ENCODE data around the gene SRD5A3. TPM values are rescaled to one million over a fixed set of nuclear protein-coding genes. Genes with fewer than 3 reads are reported as not detected.
"Not testable (repeated sequence)": the region's sequence is repeated elsewhere in the genome, so short reads cannot be mapped to it uniquely, and the experiment has no call there.

SRD5A3 gene
- total RNA-seq, 1 donor from 2014 or later = 5.5 TPM

DNA sequence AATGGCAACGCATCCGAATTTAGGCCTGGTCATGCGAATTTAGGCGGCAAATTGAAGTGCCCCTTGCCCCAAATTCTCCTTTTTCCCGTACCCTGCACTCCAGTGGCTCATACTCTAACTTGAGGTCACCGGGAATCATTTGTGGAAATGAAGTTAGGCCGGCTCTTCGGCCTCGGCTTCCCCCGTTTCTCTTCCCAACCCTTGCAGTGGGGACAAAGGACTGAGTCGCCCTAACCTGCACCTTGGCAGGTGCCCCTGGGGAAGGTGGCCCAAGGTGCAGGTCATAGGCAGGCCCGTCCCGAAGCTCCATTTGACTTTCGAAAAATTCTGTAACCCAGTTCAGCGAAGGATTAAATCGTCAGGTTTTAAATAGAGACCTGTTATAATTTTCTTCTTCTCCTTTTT, 811 bp downstream of the SRD5A3 start:
- H3K27me3 ChIP-seq (ENCODE audit: control insufficient read depth, insufficient read depth, low read length) = no peaks in the 10 kb centered on the region
- TF ChIP-seq, protein P1, sequence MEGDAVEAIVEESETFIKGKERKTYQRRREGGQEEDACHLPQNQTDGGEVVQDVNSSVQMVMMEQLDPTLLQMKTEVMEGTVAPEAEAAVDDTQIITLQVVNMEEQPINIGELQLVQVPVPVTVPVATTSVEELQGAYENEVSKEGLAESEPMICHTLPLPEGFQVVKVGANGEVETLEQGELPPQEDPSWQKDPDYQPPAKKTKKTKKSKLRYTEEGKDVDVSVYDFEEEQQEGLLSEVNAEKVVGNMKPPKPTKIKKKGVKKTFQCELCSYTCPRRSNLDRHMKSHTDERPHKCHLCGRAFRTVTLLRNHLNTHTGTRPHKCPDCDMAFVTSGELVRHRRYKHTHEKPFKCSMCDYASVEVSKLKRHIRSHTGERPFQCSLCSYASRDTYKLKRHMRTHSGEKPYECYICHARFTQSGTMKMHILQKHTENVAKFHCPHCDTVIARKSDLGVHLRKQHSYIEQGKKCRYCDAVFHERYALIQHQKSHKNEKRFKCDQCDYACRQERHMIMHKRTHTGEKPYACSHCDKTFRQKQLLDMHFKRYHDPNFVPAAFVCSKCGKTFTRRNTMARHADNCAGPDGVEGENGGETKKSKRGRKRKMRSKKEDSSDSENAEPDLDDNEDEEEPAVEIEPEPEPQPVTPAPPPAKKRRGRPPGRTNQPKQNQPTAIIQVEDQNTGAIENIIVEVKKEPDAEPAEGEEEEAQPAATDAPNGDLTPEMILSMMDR (IDR thresholded peaks at IDR 0.05; ENCODE audit: insufficient read depth, low read length, severe bottlenecking) = no peak
- no peaks in the 10 kb centered on the region for H3K36me3 ChIP-seq (ENCODE audit: control insufficient read depth, insufficient read depth, low read length)
- FAIRE-seq = no peak
- DNase-seq (ENCODE audit: low read depth) = no peak
- peak overlapping the region; percentile 73 for H3K4me3 ChIP-seq (ENCODE audit: low read depth, low read length)

DNA sequence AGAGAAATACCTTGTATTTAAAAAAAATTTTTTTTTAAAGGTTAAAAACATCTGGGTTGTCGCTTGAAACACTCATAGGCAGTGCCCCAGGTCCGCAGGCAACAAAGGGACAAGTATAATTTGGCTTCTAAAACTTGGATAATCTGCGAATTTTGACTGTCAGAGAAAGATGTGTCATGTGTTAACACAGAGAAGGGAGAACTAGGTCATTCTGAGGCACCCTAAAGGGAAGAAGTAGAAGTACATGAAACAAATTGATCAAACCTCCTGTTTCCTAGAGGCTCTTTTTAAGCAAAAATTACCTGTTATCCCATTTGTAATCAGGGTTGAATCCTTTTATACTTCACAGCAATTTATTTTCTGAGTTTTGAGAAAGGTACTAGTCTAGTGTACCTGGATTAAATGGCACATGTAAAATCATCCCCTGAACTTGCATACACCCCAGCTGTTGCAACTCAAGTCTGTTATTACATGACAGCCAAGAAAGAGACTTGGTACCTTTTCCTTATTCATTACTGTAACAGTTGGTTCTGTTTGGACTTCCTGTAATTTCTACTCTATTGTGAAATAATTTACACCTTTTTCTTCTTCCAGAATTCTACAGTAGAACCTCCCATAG, 1.7 kb downstream of the SRD5A3 start:
- FAIRE-seq (no peak), DNase-seq (ENCODE audit: low read depth) (no peak)
- no peak overlapping the region for H3K4me3 ChIP-seq (ENCODE audit: low read depth, low read length)
- no peaks in the 10 kb centered on the region for H3K27me3 ChIP-seq (ENCODE audit: control insufficient read depth, insufficient read depth, low read length)
- H3K36me3 ChIP-seq (ENCODE audit: control insufficient read depth, insufficient read depth, low read length) = no peaks in the 10 kb centered on the region
- TF ChIP-seq, protein P1 (IDR thresholded peaks at IDR 0.05; ENCODE audit: insufficient read depth, low read length, severe bottlenecking) = no peak

DNA sequence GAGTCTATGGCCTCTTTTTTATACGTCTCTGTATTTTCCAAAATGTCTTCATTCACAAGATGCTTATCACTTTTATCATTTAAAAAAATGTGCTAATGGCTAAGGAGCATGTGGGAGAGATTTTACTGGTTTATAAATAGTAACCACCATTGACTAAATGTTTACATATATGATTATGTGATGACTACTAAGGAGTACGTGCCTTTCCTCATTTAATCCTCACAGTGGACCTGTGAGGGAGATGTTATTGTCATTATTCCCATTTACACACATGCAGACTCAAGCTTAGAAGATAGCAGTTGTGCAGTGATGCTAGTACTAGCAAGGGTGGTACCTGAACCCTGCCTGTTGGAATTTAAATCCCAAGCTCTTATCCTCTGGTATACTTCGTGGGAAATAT, 2.4 kb downstream of the SRD5A3 start:
- DNase-seq (ENCODE audit: low read depth) = peak; percentile 91

DNA sequence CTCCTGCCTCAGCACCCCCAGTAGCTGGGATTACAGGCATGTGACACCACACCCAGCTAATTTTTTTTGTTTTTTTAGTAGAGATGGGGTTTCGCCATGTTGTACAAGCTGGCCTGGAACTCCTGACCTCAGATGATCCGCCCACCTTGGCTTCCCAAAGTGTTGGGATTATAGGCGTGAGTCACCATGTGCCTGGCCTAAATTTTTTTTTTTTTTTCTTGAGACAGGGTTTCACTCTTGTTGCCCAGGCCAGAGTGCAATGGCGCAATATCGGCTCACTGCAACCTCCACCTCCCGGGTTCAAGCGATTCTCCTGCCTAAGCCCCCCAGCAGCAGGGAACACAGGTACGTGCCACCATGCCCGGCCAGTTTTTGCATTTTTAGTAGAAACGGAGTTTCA, 4.8 kb downstream of the SRD5A3 start:
- not testable (repeated sequence) for FAIRE-seq; H3K36me3 ChIP-seq (ENCODE audit: control insufficient read depth, insufficient read depth, low read length); H3K4me3 ChIP-seq (ENCODE audit: low read depth, low read length); DNase-seq (ENCODE audit: low read depth); H3K27me3 ChIP-seq (ENCODE audit: control insufficient read depth, insufficient read depth, low read length)

More for the DNA sequence above, 2.4 kb downstream of the SRD5A3 start:
- no peak for FAIRE-seq
- Histone ChIP-seq H3K27me3 (ENCODE audit: control insufficient read depth, insufficient read depth, low read length) (no peaks in the 10 kb centered on the region), H3K36me3 (ENCODE audit: control insufficient read depth, insufficient read depth, low read length) (no peaks in the 10 kb centered on the region), H3K4me3 (ENCODE audit: low read depth, low read length) (no peak overlapping the region)
- TF ChIP-seq, protein P1 (IDR thresholded peaks at IDR 0.05; ENCODE audit: insufficient read depth, low read length, severe bottlenecking) = no peak

DNA sequence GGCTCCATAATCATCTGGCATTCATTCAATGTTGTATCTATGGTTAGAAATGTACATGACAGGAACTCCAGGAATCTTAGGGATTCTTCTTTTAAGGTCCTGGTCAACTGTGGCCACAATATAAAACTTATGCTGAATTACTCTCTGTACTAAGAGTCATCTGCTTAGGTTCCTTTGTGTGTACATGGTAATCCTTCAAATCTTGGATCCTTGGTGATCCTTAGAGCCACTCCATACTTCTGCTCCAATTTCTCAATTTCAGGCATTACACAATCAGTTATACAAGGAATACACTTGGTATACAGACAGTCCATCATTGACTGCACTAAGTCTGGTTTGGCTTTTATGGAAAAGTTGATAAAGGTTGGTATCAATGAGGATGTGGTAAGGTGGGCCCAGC, 5.8 kb downstream of the SRD5A3 start:
- TF ChIP-seq, protein P1 (IDR thresholded peaks at IDR 0.05; ENCODE audit: insufficient read depth, low read length, severe bottlenecking) = no peak
- DNase-seq (ENCODE audit: low read depth) (no peak), FAIRE-seq (no peak)
- H3K27me3 ChIP-seq (ENCODE audit: control insufficient read depth, insufficient read depth, low read length) = no peaks in the 10 kb centered on the region
- no peak overlapping the region for H3K4me3 ChIP-seq (ENCODE audit: low read depth, low read length)
- H3K36me3 ChIP-seq (ENCODE audit: control insufficient read depth, insufficient read depth, low read length) = no peaks in the 10 kb centered on the region

DNA sequence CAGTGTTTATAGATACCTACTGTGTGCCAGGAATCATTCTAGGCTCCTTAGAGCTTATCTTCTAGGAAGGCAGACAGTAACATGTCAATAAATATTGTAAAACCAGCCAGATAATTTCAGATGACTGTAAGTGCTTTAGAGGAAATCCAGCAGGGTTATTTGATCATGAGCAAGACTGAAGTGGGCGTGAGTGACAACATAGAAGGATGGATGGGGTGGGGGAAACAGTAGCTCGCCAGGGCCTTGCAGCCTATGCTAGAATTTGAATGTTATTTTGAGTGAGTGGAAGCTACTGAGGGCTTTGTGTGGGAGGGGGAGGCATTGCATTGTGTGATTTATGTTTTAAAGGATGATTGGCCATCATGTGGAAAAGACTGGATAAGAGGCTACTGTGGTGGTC, 6.7 kb downstream of the SRD5A3 start:
- H3K36me3 ChIP-seq (ENCODE audit: control insufficient read depth, insufficient read depth, low read length) = no peaks in the 10 kb centered on the region
- FAIRE-seq (no peak), DNase-seq (ENCODE audit: low read depth) (no peak)
- TF ChIP-seq, protein P1 (IDR thresholded peaks at IDR 0.05; ENCODE audit: insufficient read depth, low read length, severe bottlenecking) = no peak
- H3K27me3 ChIP-seq (ENCODE audit: control insufficient read depth, insufficient read depth, low read length) = no peaks in the 10 kb centered on the region
- H3K4me3 ChIP-seq (ENCODE audit: low read depth, low read length) = no peak overlapping the region

DNA sequence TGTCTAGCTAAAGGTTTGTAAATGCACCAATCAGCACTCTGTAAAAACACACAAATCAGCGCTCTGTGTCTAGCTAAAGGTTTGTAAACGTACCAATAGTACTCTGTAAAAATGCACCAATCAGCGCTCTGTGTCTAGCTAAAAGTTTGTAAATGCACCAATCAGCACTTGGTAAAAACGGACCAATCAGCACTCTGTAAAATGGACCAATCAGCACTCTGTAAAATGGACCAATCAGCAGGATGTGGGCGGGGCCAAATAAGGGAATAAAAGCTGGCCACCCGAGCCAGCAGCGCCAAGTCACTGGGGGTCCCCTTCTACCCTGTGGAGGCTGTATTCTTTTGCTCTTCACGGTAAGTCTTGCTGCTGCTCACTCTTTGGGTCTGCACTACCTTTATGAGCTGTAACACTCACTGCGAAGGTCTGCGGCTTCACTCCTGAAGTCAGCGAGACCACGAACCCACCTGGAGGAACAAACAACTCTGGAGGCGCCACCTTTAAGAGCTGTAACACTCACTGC, 7.2 kb downstream of the SRD5A3 start:
- H3K4me3 ChIP-seq (ENCODE audit: low read depth, low read length); H3K27me3 ChIP-seq (ENCODE audit: control insufficient read depth, insufficient read depth, low read length); H3K36me3 ChIP-seq (ENCODE audit: control insufficient read depth, insufficient read depth, low read length); FAIRE-seq; DNase-seq (ENCODE audit: low read depth): not testable (repeated sequence)
